HG03159 (cell line): ENCODE data around the gene SPAG9.

Source experiments
- ATAC-seq: cut with Tn5 transposase; IDR thresholded peaks from one replicate; pipeline ENCODE4 v1.9.1; 2021; ENCODE audit warnings: mild to moderate bottlenecking, moderate library complexity; ENCODE audit not compliant: unreplicated experiment

Gene SPAG9

DNA sequence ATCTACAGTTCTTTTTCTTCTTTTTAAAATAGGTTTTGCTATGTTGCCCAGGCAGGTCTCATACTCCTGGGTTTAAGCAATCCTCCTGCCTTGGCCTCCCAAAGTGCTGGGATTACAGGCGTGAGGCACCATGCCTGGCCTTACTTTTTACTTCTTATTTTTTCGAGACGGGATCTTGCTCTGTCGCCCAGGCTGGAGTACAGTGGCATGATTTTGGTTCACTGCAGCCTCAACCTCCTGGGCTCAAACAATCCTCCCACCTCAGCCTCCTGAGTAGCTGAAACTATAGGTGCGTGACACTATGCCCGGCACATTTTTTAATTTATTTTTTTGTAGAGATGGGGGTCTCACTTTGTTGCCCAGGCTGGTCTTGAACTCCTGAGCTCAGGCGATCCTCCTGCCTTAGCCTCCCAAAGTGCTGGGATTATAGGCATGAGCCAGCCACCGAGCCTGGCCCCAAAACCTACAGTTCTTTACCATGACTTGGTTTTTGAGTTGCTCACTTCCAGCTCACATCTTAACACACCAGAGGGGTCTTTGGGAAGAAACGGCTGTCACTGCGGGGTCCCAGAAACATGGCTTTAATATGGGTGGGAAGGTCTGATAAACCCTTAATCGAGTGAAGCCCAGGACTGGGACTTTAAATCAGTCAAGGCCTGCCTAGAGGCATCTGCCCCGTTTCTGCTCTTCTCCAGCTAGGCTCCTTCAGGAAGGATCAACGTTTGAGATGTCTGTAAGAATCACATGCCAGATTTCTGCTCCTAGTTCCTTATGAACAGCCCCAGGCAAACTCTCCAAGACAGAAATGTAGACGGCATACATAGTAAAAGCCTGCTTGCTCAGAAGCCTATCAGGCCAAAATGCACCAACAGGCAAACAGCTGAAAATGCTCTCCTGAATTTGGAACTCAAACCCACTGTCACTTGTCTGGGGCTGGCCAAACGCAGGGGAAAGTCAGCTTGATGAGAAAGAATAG lies 162.8 kb downstream of the SPAG9 start:
- no peak for ATAC-seq

GRCh38 chr17:50956750-50957523 lies 163.7 kb downstream of the SPAG9 start:
- peak; percentile 62 for ATAC-seq

DNA sequence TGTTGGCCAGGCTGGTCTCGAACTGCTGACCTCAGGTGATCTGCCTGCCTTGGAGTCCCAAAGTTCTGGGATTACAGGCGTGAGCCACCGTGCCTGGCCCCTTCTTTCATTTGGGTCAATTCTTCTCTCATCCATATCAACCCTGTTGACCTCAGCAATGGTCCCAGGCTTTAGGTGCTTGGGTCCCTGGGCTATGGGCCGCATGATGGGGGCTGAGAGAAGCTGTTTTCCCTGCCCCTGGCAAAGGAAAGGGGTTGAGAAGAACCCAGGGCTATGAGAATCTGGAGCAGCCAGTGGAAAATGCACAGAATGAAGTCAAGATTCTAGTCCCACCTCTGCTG lies 164.3 kb downstream of the SPAG9 start:
- no peak for ATAC-seq

GRCh38 chr17:50955667-50956120 lies 165.0 kb downstream of the SPAG9 start:
- ATAC-seq: no peak

- no peak for ATAC-seq
These were observed 165.5 kb downstream of the SPAG9 start for GRCh38 chr17:50955160-50955559.

GRCh38 chr17:50954641-50955121 lies 166.0 kb downstream of the SPAG9 start:
- ATAC-seq: no peak

GRCh38 chr17:50953831-50954601 lies 166.7 kb downstream of the SPAG9 start:
- ATAC-seq: no peak

DNA sequence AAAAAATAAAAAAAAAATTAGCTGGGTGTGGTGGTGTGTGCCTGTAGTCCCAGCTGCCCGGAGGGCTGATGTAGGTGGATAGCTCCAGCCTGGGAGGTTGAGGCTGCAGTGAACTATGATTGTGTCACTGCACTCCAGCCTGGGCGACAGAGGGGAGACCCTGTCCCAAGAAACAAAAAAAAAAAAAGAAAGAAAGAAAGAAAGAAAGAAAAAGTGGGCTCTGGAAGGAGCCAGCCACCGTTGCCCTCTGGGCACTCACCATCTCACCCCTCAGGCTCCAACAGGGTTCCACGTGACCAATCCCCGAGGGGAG lies 167.2 kb downstream of the SPAG9 start:
- no peak for ATAC-seq

DNA sequence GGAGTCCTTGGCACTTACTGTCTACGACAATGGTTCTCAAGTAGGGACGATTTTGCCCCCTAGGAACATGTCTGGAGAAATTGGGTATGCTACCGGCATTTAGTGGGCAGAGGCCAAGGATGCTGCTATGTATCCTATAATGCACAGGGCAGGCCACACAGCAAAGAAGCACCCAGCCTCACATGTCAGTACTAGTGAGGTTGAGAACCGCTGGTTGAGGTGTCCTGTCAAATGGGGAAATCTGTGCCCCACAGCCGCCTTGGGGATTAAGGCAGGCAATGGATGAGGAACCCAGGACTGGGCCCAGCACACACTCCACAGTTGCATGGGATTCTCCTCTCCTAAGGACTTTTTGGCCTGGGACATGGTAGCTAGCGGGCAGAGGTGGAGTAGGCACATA lies 167.8 kb downstream of the SPAG9 start:
- no peak for ATAC-seq

DNA sequence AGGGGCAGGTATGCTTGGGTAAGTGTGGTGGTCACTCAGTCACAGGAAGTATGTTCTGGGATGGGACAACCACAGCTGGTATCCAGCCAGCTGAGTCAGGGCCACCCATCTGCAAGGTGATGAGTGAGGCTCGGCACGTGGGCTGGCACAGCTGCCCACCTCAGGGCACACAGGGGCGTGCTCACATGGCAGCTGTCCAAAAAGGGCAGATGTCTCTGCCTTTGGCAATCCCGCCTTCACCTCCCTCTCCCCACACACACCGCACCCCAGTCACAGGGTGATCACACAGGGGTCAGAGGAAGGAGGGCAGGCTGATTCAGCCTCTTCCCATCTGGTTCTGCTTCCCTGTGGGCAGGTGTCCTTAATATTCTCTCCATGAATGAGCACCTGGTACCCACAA lies 168.7 kb downstream of the SPAG9 start:
- no peak for ATAC-seq

DNA sequence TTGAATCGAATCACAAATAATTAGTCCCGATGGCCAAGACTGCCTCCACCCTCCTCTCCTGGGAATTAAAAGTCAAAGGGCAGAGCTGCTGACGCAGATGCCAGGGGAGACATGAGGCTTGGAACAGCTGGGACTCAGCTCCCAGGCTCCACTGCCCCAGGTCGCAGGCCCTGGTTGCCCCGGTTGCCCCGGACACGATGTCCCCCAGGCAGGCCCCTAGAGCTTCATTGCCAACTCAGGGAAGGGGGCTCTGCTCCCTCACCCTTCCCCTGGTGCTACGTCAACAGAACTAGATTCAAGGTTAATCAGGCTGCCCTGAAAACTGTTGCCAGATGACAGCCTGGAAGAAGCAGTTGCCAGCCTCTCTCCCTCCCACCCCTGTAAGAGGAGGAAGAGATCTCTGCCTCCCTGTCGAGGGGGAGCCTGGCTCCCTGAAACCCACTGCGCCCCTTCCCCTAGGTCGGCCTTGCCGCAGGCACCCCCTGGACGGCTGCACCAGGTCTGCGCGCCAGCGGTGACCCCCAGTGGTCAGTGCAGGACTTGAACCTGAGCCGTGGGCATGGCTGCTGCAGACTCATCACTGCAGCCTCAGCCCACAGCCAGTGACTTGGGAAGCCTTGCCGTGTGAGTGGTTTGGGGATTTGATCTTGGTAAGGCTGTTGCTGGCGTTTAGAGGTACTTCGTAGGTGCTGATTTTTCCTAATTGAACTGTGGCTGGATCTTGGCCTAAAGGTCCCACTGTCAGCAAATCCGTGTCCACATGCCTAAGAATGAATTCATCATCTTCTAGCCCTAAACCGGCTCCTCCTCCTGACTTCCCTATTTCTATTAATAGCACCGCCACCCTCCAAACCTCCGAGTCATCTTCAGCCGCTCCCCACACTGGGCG lies 170.4 kb downstream of the SPAG9 start:
- no peak for ATAC-seq

DNA sequence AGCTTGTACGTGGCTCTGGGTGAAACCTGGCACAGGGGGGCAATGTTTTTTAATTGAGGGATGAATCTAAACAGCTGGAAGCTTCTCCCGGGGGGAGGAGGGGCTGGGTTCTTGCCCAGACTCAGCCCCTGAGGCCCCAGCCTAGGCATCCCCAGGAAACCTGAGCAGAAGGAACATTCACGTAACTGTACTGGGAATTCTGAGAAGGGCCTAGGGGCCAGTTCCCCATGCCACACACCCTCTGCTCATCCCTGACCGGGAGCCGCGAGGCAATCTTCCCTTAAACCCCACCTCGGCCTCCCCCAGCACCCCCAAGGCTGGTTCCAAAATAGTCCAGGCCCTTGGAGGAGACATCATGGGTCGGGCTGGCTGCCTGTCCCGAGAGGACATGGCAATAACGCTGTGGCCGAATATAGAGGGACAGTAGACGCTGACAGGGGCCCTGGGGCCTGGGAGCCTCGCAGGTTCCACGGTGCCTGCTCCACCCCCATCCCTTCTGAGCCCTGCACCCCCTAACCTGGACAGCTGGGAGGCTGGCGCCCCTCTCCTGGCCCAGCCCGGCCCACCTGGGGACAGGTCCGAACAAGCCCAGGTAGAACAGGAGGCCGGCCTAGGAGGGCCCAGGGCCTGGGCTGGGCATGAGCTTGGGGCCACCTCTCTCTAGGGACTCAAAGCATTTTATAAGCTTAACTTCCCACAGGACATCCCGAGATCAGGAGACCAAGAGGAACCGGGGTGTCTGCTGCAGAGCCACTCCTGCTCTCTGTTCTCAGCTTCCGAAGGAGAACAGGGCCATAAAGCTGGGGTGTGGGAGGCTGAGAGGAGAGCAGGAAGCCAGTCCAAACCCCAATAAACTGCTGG lies 171.3 kb downstream of the SPAG9 start:
- no peak for ATAC-seq

- no peak for ATAC-seq
These were observed 172.0 kb downstream of the SPAG9 start for GRCh38 chr17:50948711-50949110.

DNA sequence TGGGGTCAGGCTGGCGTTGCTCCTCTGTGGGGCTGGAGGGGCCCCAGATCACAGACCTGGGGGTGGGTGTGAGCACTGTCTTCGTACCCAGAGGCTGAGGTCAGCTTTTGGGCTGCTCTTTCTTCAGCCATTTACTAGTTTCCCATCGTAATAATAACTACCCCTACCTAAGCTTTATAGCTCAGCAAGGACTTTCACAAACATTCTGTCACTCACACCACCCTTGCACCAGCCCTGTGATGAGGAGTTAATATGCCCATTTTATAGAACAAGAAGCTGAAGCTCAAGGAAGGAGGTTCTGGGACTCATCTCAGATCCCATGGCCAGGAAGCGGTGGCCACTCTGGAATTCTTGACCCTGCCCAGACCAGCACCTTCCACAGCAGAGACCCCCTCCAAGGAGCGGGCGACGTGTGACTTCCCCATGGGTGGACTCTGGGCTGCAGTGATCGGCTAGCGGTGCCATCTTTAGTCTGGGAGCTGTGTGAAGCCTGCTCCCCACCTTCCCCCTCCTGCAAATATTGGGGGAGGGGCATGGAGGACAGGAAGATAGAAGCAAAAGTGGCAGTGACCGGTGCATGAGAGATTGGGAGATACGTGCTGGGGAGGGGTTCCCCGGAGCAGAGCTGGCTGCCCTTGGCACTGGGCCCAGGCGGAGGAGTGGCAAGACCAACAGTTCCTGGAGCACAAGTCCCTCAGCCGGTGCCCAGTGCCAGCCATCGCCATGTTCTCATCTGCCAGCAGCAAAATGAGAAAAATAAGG lies 172.7 kb downstream of the SPAG9 start:
- no peak for ATAC-seq

- no peak for ATAC-seq
These were observed 173.5 kb downstream of the SPAG9 start for GRCh38 chr17:50946891-50947781.

DNA sequence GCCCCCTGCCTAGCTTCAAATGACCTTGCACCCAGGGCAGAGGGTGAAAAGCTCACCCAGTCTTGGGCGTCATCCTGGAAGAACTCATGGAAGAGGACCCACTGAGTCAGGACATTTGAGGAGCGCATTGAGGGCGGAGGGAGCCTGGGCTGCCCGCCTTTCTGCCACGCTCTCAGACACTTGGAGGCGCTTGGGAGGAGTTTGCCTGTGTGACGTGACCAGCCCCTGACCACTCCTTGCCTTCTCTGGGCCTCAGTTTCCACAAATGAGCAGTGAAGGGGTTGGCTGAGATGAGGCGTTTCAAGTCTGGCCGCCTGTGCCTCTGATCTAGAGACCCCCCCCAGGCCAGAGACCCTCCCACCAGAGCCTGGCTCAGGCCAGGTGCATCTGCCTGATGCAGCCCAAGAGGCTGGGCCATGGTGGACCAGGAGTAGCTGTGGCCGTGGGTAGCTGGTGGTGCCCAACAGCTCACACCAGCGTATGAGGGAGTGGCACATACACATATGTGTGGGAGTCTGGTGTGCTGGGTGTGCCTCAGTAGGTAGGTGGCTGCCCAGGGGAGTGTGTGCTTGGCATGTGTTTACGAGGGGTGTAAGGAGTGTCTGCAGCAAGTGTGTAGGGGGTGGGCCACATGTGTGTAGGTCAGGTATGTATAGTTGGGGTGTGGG lies 174.3 kb downstream of the SPAG9 start:
- ATAC-seq: no peak

GRCh38 chr17:50945779-50946222 lies 174.9 kb downstream of the SPAG9 start:
- no peak for ATAC-seq
